LNCaP clone FGC (cell line): ENCODE measurements around the gene MED20.

ENCODE experiments used
- DNase-seq: peaks from one replicate; pipeline ENCODE4 v3.0.0-alpha.2; 2011; ENCODE audit warnings: low read depth
- H3K4me3 ChIP-seq: 2 replicates; pipeline ENCODE4 v1.5.1; 2011; ENCODE audit warnings: mild to moderate bottlenecking, low read depth, low read length, control low read depth
- CTCF ChIP-seq: IDR thresholded peaks from 2 replicates; pipeline ENCODE4 v1.5.1; 2012; ENCODE audit warnings: mild to moderate bottlenecking; ENCODE audit not compliant: control insufficient read depth, insufficient read depth; ENCODE audit errors: extremely low read depth

Gene MED20

GRCh38 chr6:41927253-41927652 is 6.3 kb upstream of the MED20 start:
- no peak for DNase-seq

GRCh38 chr6:41922154-41922553 is 1.2 kb upstream of the MED20 start:
- peak overlapping the region; percentile 99 for H3K4me3 ChIP-seq
- TF ChIP-seq CTCF = no peak
- DNase-seq = no peak

More at GRCh38 chr6:41927253-41927652, 6.3 kb upstream of the MED20 start:
- no peak overlapping the region for H3K4me3 ChIP-seq
- TF ChIP-seq CTCF = no peak

GRCh38 chr6:41921712-41921998 is 716 bp upstream of the MED20 start:
- H3K4me3 ChIP-seq = peak overlapping the region; percentile 99
- no peak for DNase-seq
- no peak for TF ChIP-seq CTCF

DNA sequence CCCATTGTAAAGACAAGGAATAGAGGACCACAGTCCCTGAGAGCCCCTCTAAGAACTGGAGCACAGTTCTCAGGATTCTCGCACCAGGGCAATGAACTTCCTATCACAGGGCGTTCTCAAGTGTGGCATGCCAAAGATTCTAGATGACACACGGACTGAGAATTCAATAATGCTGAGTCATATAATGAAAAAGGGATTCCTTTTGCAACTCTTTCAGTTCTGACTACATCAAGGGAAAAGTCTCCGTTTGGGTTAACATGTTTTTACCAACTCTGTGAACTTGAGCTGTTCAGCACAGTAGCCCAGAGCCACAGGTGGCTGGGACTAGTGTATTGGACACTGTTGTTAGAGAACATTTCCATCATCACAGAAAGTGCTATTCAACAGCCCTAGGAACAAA is 3.4 kb downstream of the MED20 start:
- DNase-seq = no peak
- TF ChIP-seq CTCF = no peak
- no peak overlapping the region for H3K4me3 ChIP-seq

- no peak for TF ChIP-seq CTCF
- no peak for DNase-seq
- no peak overlapping the region for H3K4me3 ChIP-seq
Measured at GRCh38 chr6:41914869-41915530, 5.9 kb downstream of the MED20 start.

DNA sequence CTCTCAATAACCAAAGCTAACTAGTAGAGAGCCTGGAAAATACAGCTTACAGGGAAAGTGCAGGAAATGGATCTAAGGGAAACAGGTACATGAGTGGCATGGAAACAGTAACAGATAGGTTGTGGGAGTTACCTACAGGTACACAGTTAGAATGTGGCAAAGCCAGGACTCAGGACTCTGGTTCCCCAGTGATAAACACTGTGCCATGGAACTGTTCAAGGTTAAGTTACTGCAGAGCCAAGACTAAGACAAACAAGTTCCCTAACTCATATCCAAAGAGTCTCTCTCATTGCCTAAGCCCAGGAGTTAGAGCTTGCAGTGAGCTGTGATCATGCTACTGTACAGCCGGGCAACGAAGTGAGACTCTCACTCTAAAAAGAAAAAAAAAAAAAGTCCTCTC is 6.6 kb downstream of the MED20 start:
- no peak overlapping the region for H3K4me3 ChIP-seq
- no peak for DNase-seq
- no peak for TF ChIP-seq CTCF

DNA sequence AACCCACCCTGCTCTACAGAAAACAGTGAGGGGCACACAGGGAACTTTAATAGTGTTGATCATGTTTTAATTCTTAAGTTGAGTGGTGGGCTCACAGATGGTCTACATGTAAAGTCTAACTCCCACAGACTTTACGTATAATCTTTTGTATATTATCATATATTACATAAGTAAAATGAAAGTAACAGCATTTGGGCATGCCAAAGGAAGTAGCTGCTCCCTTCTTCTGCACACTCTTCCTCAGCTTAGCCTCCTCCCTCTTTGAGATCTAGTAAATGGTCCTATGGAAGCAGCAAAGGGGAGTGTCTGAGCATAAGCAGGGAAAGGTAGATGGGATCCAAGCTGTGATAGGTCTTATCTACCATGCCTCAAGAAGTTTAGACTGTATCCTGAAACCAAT is 11.2 kb downstream of the MED20 start:
- TF ChIP-seq CTCF = no peak
- H3K4me3 ChIP-seq = no peak overlapping the region
- no peak for DNase-seq
